Measurements from ENCODE around the gene MARCHF11. TPM values are rescaled to one million over a fixed set of nuclear protein-coding genes. Genes with fewer than 3 reads are reported as not detected.

The MARCHF11 gene, protein sequence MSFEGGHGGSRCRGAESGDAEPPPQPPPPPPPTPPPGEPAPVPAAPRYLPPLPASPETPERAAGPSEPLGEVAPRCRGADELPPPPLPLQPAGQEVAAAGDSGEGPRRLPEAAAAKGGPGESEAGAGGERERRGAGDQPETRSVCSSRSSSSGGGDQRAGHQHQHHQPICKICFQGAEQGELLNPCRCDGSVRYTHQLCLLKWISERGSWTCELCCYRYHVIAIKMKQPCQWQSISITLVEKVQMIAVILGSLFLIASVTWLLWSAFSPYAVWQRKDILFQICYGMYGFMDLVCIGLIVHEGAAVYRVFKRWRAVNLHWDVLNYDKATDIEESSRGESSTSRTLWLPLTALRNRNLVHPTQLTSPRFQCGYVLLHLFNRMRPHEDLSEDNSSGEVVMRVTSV
- total RNA-seq, result not detected in 2 replicates

GRCh38 chr5:16179511-16179935 is at the start of gene MARCHF11:
Gene MARCHF11 (minus strand): TSS chr5:16179791. CDS start chr5:16179575, 216 bp downstream.

